Skeletal muscle tissue (tissue), 2 donors: ENCODE results near the gene ORAI2. TPM values are rescaled to one million over a fixed set of nuclear protein-coding genes. Genes with fewer than 3 reads are reported as not detected.

ENCODE experiments used
- small RNA-seq: library from RNA; depleted of rRNA; stranded (forward); fragments of <200 nt; gene quantifications from one replicate; pipeline ENCODE3, GENCODE V24; 2014
- total RNA-seq: library from RNA; depleted of rRNA; stranded (reverse); fragments of >200 nt; gene quantifications from one replicate; pipeline ENCODE4 v1.2.3, GENCODE V29; 2014

Gene ORAI2
- total RNA-seq, 1 donor from 2014 or later = 3.1 TPM

Small RNA genes within 50 kb of the gene (small RNA-seq; reads per million reads assigned to genes)
- gene MIR548O = not detected

Other genes starting within 250 kb of the ORAI2 start
- 5.7 TPM for gene SH2B2, start 146.7 kb upstream of the ORAI2 start, total RNA-seq
- not detected for gene SPDYE6, start 77.1 kb upstream of the ORAI2 start, total RNA-seq
- gene PRKRIP1, start 37.2 kb upstream of the ORAI2 start, total RNA-seq = 9.4 TPM
- gene ALKBH4, start 31.3 kb downstream of the ORAI2 start, total RNA-seq = 10.4 TPM
- gene LRWD1, start 31.4 kb downstream of the ORAI2 start, total RNA-seq = 12.5 TPM
- 19.8 TPM for gene POLR2J, start 45.3 kb downstream of the ORAI2 start, total RNA-seq
- gene RASA4B, start 84.2 kb downstream of the ORAI2 start, total RNA-seq = 2.6 TPM
- gene UPK3BL2, start 110.1 kb downstream of the ORAI2 start, total RNA-seq = 2.6 TPM
- not detected for gene SPDYE2, start 117.7 kb downstream of the ORAI2 start, total RNA-seq
- 20.4 TPM for gene POLR2J3, start 139.0 kb downstream of the ORAI2 start, total RNA-seq
- gene RASA4, start 183.2 kb downstream of the ORAI2 start, total RNA-seq = 17.2 TPM
- 7.3 TPM for gene UPK3BL1, start 209.2 kb downstream of the ORAI2 start, total RNA-seq
- gene SPDYE2B, start 216.7 kb downstream of the ORAI2 start, total RNA-seq = not detected
- 2.1 TPM for gene POLR2J2, start 238.1 kb downstream of the ORAI2 start, total RNA-seq